Measurements from ENCODE around the gene OR8B3.

- TF ChIP-seq CTCF (IDR thresholded peaks at IDR 0.05): no peak
- no peak for TF ChIP-seq POLR2A (IDR thresholded peaks at IDR 0.05)
Observed at GRCh38 chr11:124424384-124424921, 25.6 kb upstream of the OR8B3 start, which contains the start of gene OR8B4.

Measured in sigmoid colon (tissue), 3 donors.